Measurements from ENCODE around the gene TLR1. TPM values are rescaled to one million over a fixed set of nuclear protein-coding genes. Genes with fewer than 3 reads are reported as not detected.

The TLR1 gene, protein sequence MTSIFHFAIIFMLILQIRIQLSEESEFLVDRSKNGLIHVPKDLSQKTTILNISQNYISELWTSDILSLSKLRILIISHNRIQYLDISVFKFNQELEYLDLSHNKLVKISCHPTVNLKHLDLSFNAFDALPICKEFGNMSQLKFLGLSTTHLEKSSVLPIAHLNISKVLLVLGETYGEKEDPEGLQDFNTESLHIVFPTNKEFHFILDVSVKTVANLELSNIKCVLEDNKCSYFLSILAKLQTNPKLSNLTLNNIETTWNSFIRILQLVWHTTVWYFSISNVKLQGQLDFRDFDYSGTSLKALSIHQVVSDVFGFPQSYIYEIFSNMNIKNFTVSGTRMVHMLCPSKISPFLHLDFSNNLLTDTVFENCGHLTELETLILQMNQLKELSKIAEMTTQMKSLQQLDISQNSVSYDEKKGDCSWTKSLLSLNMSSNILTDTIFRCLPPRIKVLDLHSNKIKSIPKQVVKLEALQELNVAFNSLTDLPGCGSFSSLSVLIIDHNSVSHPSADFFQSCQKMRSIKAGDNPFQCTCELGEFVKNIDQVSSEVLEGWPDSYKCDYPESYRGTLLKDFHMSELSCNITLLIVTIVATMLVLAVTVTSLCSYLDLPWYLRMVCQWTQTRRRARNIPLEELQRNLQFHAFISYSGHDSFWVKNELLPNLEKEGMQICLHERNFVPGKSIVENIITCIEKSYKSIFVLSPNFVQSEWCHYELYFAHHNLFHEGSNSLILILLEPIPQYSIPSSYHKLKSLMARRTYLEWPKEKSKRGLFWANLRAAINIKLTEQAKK
- 4.3 TPM for polyA plus RNA-seq (ENCODE audit: insufficient read length)
- long read RNA-seq, donor 1, partial matches to known transcripts, result 0 of 1 reads
- long read RNA-seq, donor 1, other reads (novel, unspliced or antisense), result 0 of 1 reads
- long read RNA-seq, donor 2, partial matches to known transcripts, result 0 of 2 reads
- long read RNA-seq, donor 2, other reads (novel, unspliced or antisense), result 0 of 2 reads
- long read RNA-seq, donor 3, partial matches to known transcripts, result 0 of 2 reads
- long read RNA-seq, donor 3, other reads (novel, unspliced or antisense), result 0 of 2 reads
- long read RNA-seq, donor 4, result 0 reads
- long read RNA-seq, donor 5, partial matches to known transcripts, result 0 of 1 reads
- long read RNA-seq, donor 5, other reads (novel, unspliced or antisense), result 0 of 1 reads
- long read RNA-seq, donor 6, result 0 reads
- long read RNA-seq, donor 7, result 0 reads
- long read RNA-seq, donor 8, result 0 reads

DNA sequence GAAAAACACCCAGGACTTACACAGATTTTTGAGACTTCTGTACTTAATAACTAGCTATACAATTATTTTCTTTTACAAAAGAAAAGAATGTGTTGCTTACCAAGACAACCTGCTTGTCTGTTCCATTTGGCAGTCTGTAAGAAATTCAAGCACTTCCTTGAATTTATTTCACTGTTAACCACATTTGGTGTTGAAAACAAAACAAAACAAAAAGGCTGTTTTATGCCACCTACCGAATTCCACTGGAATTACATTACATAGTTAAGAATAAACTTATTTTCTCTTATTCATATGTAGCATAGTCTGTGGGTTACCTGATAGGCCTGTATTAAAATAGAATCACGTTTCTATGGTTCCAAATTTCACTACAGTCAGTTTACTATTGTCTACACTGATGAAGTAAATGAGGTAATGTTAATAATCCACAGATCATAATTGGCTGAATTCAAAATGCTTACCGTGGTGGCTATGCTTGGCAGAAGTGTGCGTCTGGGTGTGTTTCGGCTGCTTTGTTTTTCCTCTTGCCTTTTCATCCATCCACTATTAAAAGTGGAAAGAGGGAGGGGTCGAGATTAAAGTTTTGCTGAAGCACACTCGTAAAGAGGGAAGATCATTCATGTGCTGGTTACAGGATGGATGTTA is at the start of gene TLR1:
TSS of gene TLR1 (minus strand) at position 138 of the 642 bp plus-strand sequence. CDS start 5,960 bp downstream, outside the sequence.
- DNase-seq, result peak; percentile 70

DNA sequence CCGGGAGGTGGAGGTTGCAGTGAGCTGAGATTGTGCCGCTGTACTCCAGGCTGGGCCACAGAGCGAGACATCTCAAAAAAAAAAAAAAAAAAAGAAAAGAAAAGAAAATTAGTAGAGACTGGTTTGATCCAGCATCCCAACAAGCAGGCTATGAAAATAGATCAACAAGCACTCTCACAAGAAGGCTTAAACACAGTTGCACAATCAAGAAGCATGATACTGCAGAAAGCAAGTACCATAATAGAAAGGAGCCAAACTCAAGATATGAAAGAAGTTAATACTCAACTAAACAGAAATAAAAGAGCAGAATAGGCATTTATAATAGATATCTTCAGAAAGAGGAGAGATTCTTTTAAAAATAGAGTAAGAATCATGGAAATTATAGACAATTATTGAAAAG is 41.4 kb upstream of the TLR1 start:
- DNase-seq, result no peak

DNA sequence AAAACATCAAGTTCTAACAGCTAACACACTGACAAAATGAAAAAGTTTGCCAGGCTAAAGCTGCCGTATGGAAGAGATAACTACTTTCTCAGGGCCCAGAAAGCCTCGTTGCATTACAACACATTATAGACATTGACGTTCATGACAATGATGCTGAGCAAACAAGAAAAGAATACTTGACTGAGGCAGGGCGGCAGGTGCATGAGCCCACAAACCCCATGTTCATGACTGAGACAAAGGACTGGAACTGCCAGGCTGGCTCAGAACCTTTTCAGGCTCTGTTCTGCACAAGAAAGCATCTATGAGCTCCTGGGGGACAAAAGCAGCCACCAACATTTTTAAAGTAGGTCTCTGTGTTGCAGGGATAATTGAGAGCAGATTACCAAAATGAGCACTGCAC is 38.4 kb upstream of the TLR1 start:
- no peak for DNase-seq

DNA sequence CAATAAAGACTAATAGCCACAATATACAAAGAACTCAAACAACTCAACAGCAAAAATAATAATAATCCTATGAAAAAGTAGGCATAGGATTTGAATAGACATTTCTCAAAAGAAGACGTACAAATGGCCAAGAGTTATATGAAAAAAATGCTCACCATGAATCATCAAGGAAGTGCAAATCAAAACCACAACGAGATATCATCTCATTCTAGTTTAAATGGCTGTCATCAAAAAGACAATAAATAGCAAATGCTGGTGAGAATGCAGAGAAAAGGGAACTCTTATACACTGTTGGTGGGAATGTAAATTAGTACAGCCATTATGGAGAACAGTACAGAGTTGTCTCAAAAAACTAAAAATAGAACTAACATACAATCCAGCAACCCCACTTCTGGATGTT is 33.3 kb upstream of the TLR1 start:
- no peak for DNase-seq

DNA sequence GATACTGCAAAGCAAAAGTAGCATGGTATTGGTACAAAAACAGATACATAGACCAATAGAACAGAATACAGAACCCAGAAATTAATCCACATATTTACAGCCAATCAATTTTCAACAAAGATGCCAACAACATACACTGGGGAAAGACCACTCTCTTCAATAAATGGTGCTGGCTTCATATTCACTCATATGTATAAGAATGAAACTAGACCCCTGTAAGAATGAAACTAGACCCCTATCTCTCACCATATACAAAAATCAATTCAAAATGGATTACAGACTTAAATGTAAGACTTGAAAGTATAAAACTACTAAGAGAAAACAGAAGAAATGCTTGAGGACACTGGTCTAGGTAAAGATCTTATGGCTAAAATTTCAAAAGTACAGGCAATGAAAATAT is 32.7 kb upstream of the TLR1 start:
- no peak for DNase-seq

DNA sequence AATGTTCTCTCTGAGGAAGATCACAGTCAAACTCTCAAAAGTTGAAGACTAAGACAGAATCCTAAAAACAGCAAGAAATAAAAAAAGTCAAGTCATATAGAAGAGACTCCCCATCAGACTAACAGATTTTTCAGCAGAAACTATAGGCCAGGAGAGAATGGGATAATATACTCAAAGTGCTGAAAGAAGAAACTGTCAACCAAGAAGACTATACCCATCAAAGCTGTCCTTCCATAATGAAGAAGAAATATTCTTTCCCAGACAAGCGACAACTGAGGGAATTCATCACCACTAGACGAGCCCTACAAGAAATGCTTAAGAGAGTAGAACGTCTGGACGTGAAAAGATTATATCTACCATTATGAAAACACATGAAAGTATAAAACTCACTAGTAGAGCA is 30.0 kb upstream of the TLR1 start:
- DNase-seq, result no peak

DNA sequence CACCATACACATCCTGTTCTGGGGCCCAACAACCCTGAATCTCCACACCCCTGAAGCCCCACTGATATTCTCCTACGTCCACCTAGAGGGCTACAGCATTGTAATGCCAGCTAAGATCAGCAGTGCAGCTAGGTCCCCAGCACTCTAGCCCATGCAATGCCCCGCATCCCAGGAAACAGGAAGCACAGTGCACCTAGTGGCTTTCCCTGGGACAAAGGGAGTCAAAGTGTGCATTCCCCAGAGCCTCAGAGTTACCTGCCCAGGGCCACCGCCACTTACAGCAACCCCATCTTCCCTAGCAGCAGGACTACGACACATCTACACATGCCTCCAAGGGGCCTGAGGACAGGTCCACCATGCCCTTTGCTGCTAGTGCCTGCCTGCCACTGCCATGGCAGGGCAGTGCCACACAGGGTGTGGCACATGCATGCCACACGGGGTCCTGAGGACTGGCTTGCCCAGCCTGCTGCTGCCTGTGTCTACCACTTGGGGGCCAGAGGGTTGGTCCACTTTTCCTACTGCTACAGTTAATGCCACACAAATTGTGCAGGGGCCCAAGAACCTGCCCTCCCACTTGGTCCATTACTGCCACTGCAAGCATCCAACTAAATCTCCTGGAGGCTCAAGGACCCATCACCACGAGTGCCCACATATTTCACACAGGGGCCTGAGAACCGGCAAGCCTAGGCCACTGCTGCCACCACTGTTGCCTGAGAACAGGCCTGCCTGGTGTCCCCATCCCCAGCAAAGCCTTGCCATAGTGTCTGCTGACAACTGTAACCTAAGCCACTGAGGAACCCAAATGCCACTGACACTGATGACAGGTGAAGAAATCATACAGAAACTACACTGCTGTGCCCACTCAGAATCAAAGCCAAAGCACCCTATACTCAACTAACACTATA is 28.3 kb upstream of the TLR1 start:
- DNase-seq, result no peak

DNA sequence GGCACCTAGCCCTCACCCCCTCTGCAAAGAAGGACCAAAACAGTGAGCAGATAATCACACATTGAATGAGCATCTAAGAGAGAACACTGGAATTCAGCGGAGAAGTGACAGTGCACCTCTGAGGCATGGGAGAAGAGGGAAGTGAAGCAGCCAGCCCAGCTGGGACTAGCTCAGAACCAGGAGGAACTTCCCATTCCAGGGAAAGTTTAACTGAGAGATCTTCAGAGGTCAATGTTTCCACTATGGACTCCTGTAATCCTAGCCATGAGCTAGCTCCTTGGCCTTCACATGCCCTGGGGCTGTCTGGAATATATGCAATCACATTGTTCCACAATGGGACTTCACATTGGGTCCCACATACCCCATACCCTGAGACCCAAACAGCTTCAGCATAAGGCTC is 27.6 kb upstream of the TLR1 start:
- no peak for DNase-seq

DNA sequence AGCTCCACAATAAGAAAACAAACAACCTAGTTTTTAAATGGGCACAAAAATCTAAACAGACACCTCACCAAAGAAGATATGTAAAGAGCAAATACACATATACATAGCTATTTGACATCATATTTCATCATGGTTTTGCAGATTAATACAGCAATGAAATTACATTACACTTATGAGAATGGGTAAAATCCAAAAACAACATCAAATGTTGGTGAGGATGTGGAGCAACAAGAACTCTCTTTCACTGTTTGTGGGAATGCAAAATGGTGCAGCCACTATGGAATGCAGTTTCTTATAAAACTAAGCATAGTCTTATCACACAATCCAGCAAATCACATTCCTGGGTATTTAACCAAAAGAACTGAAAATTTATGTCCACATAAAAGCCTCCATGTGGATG is 27.1 kb upstream of the TLR1 start:
- DNase-seq, result no peak

DNA sequence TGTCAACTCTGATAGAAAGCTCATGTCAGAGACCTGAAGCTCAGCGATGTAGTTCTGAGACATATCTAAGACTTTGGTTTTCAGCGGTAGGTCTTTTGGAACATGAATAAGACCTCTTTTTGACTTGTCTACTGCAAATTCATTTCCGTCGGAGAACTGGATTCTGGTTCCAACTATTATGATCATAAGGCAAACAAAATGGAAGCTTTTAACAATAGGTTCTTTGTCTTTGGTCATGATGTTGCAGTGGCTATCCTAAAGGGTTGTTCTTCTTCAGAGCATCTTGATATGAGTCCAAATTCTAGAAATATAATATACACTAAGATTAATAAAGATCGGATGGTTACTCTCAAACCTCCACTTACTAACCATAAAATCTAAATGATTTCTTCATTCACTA is 24.6 kb upstream of the TLR1 start:
- DNase-seq, result no peak

DNA sequence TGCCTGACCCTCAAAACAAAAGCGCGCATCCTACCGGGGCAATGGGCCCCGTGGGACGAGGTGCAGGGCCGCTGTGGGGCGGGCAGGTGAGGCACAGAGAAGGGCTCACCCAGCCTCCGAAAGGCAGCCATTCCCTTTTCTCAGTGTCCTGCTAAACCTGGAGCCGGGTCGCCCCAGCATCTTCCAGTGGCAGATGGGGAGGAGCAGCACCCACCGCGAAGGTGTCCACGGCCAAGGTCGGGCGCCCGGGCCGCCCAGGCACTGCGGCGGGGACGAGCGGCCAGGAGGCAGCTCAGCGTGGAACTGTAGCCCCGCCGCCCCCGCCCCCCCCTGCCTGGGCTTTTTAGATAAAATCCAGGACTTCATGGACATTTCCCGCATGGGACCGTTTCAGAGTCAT is 19.2 kb upstream of the TLR1 start:
- no peak for DNase-seq

DNA sequence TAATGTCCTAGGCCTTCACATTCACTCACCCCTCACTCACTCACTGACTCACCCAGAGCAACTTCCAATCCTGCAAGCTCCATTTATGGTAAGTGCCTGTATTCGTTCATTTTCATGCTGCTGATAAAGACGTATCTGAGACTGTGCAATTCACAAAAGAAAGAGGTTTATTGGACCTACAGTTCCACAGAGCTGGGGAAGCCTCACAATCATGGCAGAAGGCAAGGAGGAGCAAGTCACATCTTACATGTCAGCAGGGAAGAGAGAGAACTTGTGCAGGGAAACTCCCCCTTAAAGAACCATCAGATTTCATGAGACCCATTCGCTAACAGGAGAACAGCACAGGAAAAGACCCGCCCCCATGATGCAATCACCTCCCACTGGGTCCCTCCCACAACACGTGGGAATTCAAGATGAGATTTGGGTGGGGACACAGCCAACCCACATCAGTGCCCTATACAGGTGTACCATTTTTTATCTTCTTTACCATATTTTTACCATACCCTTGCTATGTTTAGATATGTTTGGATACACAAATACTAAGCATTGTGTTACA is 18.2 kb upstream of the TLR1 start:
- DNase-seq, result no peak

DNA sequence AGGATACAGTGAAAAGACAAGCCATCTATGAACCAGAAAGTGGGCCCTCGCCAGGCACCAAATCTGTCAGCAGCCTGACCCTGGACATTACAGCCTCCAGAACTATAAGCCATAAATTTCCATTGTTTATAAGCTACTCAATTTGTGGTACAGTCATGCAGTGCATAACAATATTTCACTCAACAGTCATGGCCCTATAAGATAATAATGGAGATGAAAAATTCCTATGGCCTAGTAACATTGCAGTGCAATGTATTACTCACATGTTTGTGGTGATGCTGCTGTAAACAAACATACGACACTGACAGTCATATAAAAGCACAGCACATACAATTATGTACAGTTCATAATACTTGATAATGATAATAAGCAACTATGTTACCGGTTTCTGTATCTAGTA is 17.1 kb upstream of the TLR1 start:
- DNase-seq, result no peak

DNA sequence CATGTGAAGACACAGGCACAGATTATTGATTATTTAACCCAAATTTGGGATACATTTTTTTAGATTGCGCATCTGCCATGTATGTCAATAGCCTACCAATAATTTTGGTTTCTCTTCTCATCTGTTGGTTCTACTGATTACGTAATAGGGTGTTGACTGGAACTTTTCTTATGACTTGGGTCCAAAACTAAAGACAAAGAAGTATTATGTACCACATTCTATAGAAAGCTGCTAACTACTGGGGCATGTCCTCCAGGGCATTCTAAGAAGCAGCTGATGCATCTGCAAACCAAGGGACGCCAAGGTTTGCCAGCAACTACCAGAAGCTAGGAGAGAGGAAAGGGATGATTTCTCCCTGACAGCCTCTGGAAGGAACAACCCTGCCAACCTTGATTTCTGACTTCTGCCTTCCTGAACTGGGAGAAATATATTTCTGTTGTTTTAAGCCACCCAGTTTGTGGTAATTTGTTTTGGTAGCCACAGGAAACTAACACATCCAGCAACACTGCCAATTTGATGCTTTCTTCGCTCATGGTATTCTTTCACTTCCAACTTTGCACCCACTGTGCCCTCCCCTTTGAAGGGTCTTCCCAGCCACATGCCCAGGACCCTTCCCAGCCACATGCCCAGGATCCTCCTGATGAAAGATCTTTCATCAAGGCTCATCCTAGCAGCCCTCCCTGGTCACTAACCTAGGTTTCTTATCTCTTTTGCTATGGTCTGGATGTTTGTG is 15.9 kb upstream of the TLR1 start:
- DNase-seq, result no peak

DNA sequence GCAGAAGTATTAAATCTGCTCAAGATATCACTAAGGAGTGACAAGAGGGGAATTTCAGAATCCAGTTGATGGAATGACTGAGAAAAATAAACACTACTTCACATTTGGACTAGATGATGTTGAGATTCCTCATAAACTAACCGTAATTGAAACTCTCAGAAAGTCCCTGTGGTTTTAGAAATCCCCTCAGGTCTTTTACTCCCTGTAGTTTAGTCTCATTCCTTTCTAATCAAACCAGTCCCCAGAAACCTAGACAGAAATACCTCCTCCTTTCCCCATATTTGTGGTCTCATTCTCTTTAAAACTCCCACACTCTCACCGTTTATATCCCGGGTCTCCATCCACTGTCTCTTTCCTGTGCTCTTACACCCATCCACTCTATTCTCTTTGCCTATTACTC is 15.0 kb upstream of the TLR1 start:
- DNase-seq, result no peak

DNA sequence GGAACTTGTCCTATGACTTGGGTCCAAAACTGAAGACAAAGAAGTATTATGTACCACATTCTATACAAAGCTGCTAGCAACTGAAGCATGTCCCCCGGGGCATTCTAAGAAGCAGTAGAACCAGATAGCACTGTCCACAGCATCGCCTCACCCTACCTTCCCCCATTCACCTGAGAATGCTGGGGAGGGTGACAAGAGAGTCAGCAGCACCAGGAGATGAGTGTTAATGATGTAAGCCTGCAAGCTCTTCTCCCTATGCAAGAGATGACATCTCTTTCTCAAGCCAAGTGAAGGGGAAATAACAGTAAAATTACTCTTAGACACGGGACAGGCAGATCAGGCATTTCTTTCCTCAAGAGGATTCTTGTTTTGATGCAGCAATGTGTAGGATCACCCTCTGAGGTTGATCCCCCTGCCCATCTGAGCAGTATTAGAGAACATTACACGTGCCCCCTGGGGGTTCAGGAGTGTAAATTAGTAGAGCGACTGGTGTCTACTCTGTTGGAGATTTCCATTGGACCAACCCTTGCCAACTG is 13.9 kb upstream of the TLR1 start:
- DNase-seq, result no peak

DNA sequence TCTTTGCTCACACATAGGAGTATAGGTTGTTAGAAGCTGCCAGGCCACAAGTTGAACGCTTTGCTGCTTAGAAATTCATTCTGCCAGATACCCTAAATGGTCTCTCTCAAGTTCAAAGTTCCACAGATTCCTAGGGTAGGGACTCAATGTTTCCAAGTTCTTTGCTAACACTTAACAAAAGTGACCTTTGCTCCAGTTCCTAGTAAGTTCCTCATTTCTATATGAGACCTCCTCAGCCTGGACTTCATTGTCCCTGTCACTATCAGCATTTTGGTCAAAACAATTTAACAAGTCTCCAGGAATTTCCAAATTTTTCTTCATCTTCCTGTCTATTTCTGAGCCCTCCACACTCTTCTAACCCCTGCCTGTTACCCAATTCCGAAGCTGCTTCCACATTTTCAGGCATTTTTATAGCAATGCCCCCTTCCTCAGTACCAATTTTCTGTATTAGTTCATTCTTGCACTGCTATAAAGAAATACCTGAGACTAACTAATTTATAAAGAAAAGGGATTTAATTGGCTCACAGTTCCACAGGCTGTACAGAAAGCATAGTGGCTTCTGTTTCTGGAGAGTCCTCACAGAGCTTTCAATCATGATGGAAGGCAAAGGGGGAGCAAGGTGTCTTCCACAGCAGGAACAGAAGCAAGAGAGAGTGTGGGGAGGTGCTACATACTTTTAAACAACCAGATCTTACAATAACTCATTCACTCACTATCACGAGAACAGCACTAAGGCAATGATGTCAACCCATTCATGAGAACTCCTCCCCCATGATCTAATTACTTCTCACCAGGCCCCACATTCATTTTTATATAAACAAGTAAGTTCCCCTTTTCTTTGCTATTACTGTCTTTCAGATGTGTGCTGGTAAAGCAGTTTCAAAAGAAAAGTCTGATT is 11.5 kb upstream of the TLR1 start:
- no peak for DNase-seq

DNA sequence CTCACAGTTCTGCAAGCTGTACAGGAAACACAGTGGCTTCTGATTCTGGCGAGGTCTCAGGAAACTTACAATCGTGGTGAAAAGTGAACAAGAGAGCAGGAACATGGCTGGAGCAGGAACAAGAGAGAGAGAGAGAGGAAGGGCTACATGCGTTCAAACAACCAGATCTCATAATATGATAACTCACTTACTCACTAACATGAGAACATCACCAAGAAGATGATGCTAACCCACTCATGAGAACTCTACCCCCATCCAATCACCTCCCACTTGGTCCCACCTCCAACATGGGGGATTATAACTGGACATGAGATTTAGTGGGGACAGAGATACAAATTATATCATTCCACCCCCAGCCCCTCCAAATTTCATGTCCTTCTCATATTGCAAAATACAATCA is 9.8 kb upstream of the TLR1 start:
- DNase-seq, result no peak

DNA sequence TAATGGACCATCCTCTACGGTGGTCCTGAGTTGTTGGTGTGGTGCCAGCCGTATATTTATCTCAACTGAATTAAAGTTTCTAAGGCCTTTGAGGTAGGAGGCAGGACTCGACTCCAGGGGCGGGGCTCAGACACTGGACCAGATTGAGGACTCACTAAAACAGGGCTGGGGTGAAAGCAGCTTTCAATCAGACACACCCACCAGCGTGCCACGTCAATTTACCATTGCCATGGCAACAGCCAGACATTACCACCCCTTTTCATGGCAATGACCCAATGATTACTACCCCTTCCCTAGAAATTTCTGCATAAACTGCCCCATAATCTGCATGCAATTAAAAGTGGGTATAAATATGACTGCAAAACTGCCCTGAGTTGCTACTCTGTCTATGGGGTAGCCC is 6.7 kb upstream of the TLR1 start:
- DNase-seq, result no peak

Measured in left kidney (tissue), 8 donors.